Iris pigment epithelial cell (primary cell): Measurements from ENCODE around the gene LTBP4.
"Not testable (repeated sequence)": the region's sequence is repeated elsewhere in the genome, so short reads cannot be mapped to it uniquely, and the experiment has no call there.

ENCODE experiments used
- DNase-seq: peaks from one replicate; pipeline ENCODE4 v3.0.0-alpha.2; 2011; ENCODE audit warnings: low read depth

The LTBP4 gene

GRCh38 chr19:40629346-40629745 lies 28.2 kb downstream of the LTBP4 start:
- DNase-seq, result no peak

- no peak for DNase-seq
These were observed 29.5 kb downstream of the LTBP4 start for GRCh38 chr19:40630571-40631160.

- no peak for DNase-seq
These were observed 31.3 kb downstream of the LTBP4 start for GRCh38 chr19:40632311-40633036.

- DNase-seq, result peak; percentile 78
These were observed 32.0 kb downstream of the LTBP4 start for GRCh38 chr19:40633207-40633606.

- DNase-seq, result no peak
These were observed 37.2 kb downstream of the LTBP4 start for GRCh38 chr19:40638327-40638726.

GRCh38 chr19:40639638-40639982 lies 38.4 kb downstream of the LTBP4 start:
- DNase-seq, result no peak

GRCh38 chr19:40640744-40641143 lies 39.6 kb downstream of the LTBP4 start:
- peak; percentile 55 for DNase-seq

GRCh38 chr19:40641281-40641680 lies 40.1 kb downstream of the LTBP4 start:
- no peak for DNase-seq

- DNase-seq, result no peak
These were observed 41.0 kb downstream of the LTBP4 start for GRCh38 chr19:40642051-40642706.

- no peak for DNase-seq
These were observed 41.7 kb downstream of the LTBP4 start for GRCh38 chr19:40642757-40643305.

- no peak for DNase-seq
These were observed 45.6 kb downstream of the LTBP4 start for GRCh38 chr19:40646743-40647254.

GRCh38 chr19:40649903-40650675 lies 48.9 kb downstream of the LTBP4 start:
- not testable (repeated sequence) for DNase-seq

- no peak for DNase-seq
These were observed 49.7 kb downstream of the LTBP4 start for GRCh38 chr19:40650749-40651305.

- DNase-seq, result not testable (repeated sequence)
These were observed 51.1 kb downstream of the LTBP4 start for GRCh38 chr19:40652303-40652702.

- not testable (repeated sequence) for DNase-seq
These were observed 54.5 kb downstream of the LTBP4 start for GRCh38 chr19:40655684-40656083.

- no peak for DNase-seq
These were observed 56.9 kb downstream of the LTBP4 start for GRCh38 chr19:40658031-40658430.

GRCh38 chr19:40659116-40659515 lies 57.9 kb downstream of the LTBP4 start:
- no peak for DNase-seq

GRCh38 chr19:40659566-40659965 lies 58.4 kb downstream of the LTBP4 start:
- no peak for DNase-seq

- no peak for DNase-seq
These were observed 60.4 kb downstream of the LTBP4 start for GRCh38 chr19:40661616-40662015.

- peak; percentile 79 for DNase-seq
These were observed 61.9 kb downstream of the LTBP4 start for GRCh38 chr19:40662925-40663694.
